ENCODE results near the gene HS3ST4. TPM values are rescaled to one million over a fixed set of nuclear protein-coding genes. Genes with fewer than 3 reads are reported as not detected.

The HS3ST4 gene
- total RNA-seq, 1 donor from 2014 or later = 1.4 TPM

DNA sequence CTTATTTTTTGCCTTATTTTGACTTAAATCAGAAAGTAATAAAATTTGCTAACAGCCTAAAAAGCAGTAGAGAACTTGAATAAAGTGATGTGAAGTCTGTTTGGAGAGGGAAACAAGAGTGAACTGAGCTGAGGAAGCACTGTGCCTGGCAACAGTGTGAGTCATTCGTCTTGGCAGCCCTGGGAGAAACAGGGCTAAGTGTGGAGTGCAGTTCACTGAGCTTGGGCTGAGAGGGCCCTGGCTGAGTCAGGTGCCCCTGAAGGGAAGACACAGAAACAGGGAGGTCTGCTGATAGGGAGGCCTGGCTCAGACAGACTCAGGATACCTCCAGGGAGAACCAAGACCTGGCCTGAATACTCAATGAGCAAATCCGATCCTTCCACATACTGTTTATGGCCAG, 132.1 kb downstream of the HS3ST4 start:
- DNase-seq (ENCODE audit: low spot score) = peak; percentile 51

- DNase-seq (ENCODE audit: low spot score) = no peak
These were observed 135.9 kb downstream of the HS3ST4 start for GRCh38 chr16:25827709-25828108.

- no peak for DNase-seq (ENCODE audit: low spot score)
These were observed 136.8 kb downstream of the HS3ST4 start for GRCh38 chr16:25828510-25828909.

GRCh38 chr16:25832291-25832690, 140.5 kb downstream of the HS3ST4 start:
- DNase-seq (ENCODE audit: low spot score) = no peak

DNA sequence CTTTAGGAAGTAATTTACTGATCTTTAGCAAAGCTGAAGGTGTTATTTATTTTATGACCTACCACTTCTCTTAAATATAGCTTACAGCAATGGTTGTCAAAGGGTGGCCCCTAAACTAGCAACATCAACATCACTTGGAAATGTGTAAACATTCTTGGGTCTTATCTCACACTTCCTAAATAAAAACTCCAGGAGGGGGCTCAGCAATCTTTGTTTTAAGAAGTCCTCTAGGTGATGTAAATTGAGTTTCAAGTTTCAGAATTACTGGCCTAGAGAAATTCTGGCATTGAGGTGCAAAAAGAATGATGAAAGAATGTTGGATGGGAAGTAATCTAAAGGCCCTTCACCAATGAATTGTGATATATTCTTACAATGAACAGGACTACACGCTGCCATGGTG, 142.3 kb downstream of the HS3ST4 start:
- no peak for DNase-seq (ENCODE audit: low spot score)

DNA sequence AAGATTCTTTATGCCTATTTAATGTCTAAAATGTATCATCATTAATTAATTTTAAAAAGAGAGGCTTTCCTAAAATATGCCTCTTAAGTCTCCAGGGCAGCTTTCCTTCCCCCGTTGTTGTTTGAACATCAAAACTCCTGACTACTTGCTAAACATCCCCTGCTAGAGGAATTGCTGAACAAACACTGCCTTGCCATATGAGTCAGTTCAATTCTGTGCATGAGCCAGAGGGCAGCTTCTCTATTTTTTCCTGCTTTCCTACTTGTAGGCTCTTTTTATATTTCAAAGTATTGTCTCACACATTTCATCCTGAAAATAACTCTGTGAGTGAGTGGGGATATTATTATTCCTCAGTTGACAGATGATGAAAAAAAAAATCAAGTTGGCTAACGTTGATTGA, 143.4 kb downstream of the HS3ST4 start:
- DNase-seq (ENCODE audit: low spot score) = peak; percentile 8

- DNase-seq (ENCODE audit: low spot score) = peak; percentile 61
These were observed 147.0 kb downstream of the HS3ST4 start for GRCh38 chr16:25838724-25839186.

- no peak for DNase-seq (ENCODE audit: low spot score)
These were observed 150.0 kb downstream of the HS3ST4 start for GRCh38 chr16:25841761-25842160.

GRCh38 chr16:25845901-25846300, 154.1 kb downstream of the HS3ST4 start:
- no peak for DNase-seq (ENCODE audit: low spot score)

DNA sequence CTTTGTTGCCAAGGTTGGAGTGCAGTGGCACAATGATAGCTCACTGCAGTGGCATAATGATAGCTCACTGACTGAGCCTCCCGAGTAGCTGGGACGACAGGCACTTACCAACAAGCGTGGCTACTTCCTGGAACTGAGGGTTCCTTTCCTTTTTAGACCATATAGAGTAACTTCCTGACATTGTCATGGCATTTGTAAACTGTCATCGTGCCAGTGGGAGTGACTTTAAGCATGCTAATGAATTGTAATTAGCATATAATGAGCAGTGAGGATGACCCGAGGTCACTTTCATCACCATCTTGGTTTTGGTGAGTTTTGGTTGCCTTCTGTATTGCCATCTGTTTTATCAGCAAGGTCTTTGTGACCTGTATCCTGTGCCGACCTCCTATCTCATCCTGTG, 162.4 kb downstream of the HS3ST4 start:
- DNase-seq (ENCODE audit: low spot score) = no peak

GRCh38 chr16:25855063-25855462, 163.3 kb downstream of the HS3ST4 start:
- no peak for DNase-seq (ENCODE audit: low spot score)

- no peak for DNase-seq (ENCODE audit: low spot score)
These were observed 164.1 kb downstream of the HS3ST4 start for GRCh38 chr16:25855818-25856217.

DNA sequence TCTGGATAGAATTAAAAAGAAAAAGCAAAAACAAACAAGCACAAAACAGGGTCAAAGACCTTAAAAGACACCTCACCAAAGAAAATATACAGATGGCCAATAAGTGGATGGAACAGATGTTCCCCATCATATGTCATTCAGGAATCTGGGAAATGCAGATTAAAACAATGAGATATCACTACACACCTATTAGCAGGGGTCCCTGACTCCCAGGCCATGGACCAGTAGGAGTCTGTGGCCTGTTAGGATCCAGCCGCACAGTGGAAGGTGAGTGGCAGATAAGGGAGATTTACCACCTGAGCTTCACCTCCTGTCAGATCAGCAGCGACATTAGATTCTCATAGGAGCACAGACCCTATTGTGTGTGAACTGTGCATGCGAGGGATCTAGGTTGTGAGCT, 167.9 kb downstream of the HS3ST4 start:
- DNase-seq (ENCODE audit: low spot score) = no peak

GRCh38 chr16:25867041-25867440, 175.3 kb downstream of the HS3ST4 start:
- DNase-seq (ENCODE audit: low spot score) = peak; percentile 91

DNA sequence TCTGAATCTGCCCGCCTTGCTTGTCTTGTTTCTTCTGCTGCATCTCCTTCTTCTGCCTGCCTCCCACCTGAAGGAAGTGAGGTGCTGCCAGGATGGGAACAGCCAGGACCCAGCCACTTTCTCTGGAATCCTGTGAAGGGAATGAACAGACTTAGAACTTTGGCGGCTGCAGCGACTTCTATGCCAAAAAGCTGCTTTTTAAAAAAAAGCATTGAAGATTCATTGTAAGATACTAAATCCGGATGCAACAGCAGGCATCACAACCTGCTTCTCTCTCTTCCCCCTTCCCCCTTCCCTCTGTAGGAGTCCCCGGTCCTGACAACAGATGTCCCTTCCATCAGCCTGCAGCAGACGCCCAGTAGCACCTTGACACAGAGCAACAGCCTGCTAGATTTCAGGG, 176.3 kb downstream of the HS3ST4 start:
- peak; percentile 23 for DNase-seq (ENCODE audit: low spot score)

DNA sequence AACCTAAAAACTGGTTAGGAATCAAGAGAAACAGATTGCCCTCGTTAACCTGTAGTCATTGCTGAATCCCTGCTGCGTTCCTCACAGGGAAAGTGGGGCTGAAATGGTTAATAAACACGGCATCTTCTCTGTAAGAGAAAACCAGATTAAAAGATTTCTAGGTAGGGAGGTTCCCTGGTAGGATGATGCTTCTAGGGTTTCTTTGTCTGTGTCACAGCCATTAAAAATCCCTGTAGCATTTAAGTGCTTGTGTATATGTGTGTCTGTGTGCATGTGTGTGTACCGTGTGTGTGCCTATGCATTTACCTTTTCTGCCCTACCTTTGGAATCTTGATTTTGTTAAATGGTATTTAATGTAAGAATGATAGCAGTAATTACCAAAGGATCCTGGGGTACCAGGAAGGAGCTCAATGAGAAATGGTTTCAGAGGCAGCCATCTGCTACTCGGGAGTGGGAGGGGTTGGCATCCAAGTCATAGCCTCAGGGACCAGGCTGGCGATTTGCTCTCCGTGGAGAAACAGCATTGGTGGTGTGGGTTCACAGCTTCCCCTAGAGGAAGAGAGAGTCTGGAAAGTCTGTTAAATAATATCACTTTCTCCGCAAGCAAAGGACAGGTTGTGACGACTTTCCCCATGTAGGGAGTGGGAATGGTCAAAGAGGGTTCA, 177.1 kb downstream of the HS3ST4 start:
- DNase-seq (ENCODE audit: low spot score) = peak; percentile 12

DNA sequence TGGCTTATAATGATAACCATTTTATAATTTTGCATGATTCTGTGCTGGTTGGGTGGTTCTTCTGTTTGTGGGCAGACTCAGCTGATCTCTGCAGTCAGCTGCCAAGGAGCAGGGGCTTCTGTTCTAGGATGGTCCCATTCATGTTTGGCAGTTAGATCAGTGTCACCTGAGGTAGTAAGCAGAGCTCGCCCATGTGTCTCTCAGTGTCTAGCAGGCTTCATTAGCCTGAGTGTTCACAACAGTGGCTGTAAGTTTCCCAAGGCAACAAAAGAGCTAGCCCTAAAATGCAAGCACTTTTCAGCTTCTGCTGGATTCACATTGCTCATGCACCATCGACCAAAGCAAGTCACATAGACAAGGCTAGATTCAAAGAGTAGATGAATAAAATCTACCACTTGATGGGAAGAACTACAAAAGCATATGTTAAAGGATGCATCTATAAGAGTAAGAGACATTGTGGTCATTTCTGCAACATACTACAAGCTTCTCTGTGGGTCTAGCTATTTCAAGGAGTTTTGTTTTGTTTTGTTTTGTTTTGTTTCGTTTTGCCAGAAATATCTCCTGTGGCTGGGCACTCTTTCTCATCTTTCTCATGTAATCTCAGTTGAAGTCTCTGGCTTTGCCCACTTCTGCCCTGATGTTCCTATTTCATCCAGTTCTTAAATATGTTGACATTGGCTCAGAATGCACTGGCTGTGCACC, 180.8 kb downstream of the HS3ST4 start:
- no peak for DNase-seq (ENCODE audit: low spot score)

- no peak for DNase-seq (ENCODE audit: low spot score)
These were observed 182.4 kb downstream of the HS3ST4 start for GRCh38 chr16:25874196-25874595.

- no peak for DNase-seq (ENCODE audit: low spot score)
These were observed 184.3 kb downstream of the HS3ST4 start for GRCh38 chr16:25875956-25876598.

DNA sequence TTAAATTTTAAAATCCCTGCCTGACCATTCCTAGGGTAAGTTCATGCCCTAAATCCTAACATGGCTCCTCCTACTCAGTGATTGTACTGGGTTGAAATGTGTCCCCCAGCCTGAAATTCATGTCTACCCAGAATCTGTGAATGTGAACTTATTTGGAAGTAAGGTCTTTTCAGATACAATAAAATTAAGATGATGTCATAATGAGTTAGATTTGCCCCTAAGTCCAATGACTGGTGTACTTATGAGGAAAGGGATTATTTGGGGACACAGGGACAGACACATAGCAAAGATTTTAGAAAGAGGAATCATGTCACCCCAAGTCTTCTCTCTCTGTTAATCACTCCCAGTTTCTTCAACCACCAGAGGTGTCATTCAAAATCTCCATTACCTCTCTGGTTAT, 185.3 kb downstream of the HS3ST4 start:
- no peak for DNase-seq (ENCODE audit: low spot score)

- DNase-seq (ENCODE audit: low spot score) = no peak
These were observed 194.8 kb downstream of the HS3ST4 start for GRCh38 chr16:25886598-25886997.

DNA sequence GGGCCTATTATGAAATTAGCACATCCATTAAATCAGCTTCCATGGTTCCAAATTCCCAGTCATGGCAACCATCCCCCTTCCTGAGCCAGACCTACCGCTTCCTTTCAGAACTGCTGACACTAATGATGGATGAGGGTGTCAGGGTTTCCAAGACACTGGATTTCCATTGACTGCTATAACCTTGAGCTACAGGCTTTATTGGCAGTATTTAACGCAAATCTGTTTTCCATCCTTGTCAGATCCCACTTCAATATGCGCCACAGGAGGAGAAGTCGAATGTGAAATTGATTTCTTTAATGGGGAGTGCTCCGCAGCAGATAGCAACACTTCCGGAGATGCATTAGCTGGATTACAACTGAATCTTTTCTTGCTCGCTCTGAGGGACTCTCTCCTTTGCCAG, 197.1 kb downstream of the HS3ST4 start:
- DNase-seq (ENCODE audit: low spot score) = no peak

GRCh38 chr16:25893332-25893731, 201.6 kb downstream of the HS3ST4 start:
- no peak for DNase-seq (ENCODE audit: low spot score)
